ENCODE results near the gene CHRNA10.

- TF ChIP-seq CTCF (IDR thresholded peaks at IDR 0.05; ENCODE audit: borderline replicate concordance, extremely low read depth, low read length, poor library complexity, severe bottlenecking) (no peak), EZH2 (IDR thresholded peaks at IDR 0.05; ENCODE audit: borderline replicate concordance, low read depth, low read length, severe bottlenecking) (no peak)
Measured at GRCh38 chr11:3623767-3624458, 47.3 kb downstream of the CHRNA10 start.

Measured in DND-41 (cell line).